WTC11 (cell line): ENCODE measurements around the gene ACSL1. TPM values are rescaled to one million over a fixed set of nuclear protein-coding genes. Genes with fewer than 3 reads are reported as not detected.

Experiments used
- ATAC-seq: fragments of 200-7000 bp; cut with Tn5 transposase; 2 replicates; pipeline ENCODE4 v1.10.0; 2021; ENCODE audit warnings: mild to moderate bottlenecking, moderate library complexity
- CTCF ChIA-PET: fragments of 300-600 bp; sonication (Branson Sonifier 250); formaldehyde crosslinking; loops from one replicate; lab custom pipeline; 2021; ENCODE audit warnings: antibody characterized with exemption; lab: Charles Lee
- POLR2A ChIA-PET: fragments of 350-600 bp; sonication (Branson Sonifier 250); formaldehyde crosslinking; loops from one replicate; lab custom pipeline; 2021; ENCODE audit warnings: antibody characterized with exemption; lab: Charles Lee
- DNase-seq: peaks from one replicate; pipeline ENCODE4 v3.0.0; 2021; ENCODE audit warnings: low spot score
- H3K27ac Mint-ChIP-seq: 2 replicates; pipeline ENCODE4 v1.8.0; 2021; ENCODE audit warnings: mixed read lengths
- H3K27me3 Mint-ChIP-seq: 2 replicates; pipeline ENCODE4 v1.8.0; 2021; ENCODE audit warnings: low read depth, mild to moderate bottlenecking, moderate library complexity, mixed read lengths
- H3K36me3 Mint-ChIP-seq: 2 replicates; pipeline ENCODE4 v1.8.0; 2021; ENCODE audit warnings: mixed read lengths
- H3K4me1 Mint-ChIP-seq: 2 replicates; pipeline ENCODE4 v1.8.0; 2022; ENCODE audit warnings: mixed read lengths
- H3K4me3 Mint-ChIP-seq: 2 replicates; pipeline ENCODE4 v1.8.0; 2021; ENCODE audit warnings: mild to moderate bottlenecking, moderate library complexity, mixed read lengths
- H3K9me3 Mint-ChIP-seq: 2 replicates; pipeline ENCODE4 v1.8.0; 2021; ENCODE audit warnings: mixed read lengths
- AFF4 ChIP-seq: sonication (generic); formaldehyde crosslinking; IDR thresholded peaks from 2 replicates; pipeline ENCODE4 v1.8.1; 2023; ENCODE audit warnings: mild to moderate bottlenecking, missing genetic modification reagents, borderline replicate concordance
- CREM ChIP-seq: sonication (generic); formaldehyde crosslinking; IDR thresholded peaks from 2 replicates; pipeline ENCODE4 v1.8.1; 2022; ENCODE audit warnings: mild to moderate bottlenecking, missing genetic modification reagents, moderate library complexity
- E2F4 ChIP-seq: sonication (generic); formaldehyde crosslinking; IDR thresholded peaks from 2 replicates; pipeline ENCODE4 v1.8.1; 2022; ENCODE audit warnings: low read depth, mild to moderate bottlenecking, moderate library complexity, missing genetic modification reagents, borderline replicate concordance
- FOXK1 ChIP-seq: sonication (generic); formaldehyde crosslinking; IDR thresholded peaks from 2 replicates; pipeline ENCODE4 v1.8.0; 2022; ENCODE audit warnings: mild to moderate bottlenecking, moderate library complexity, missing genetic modification reagents
- HMGA2 ChIP-seq: fragments of 250-450 bp; sonication (Bioruptor Pico); IDR thresholded peaks from 2 replicates; pipeline ENCODE4 v1.4.0; 2021; ENCODE audit warnings: mild to moderate bottlenecking, moderate library complexity
- IRF2 ChIP-seq: sonication (generic); formaldehyde crosslinking; IDR thresholded peaks from 2 replicates; pipeline ENCODE4 v1.8.0; 2022; ENCODE audit warnings: low read depth, missing genetic modification reagents, borderline replicate concordance
- TEAD1 ChIP-seq: sonication (generic); formaldehyde crosslinking; IDR thresholded peaks from 2 replicates; pipeline ENCODE4 v1.8.0; 2022; ENCODE audit warnings: mild to moderate bottlenecking, missing genetic modification reagents
- ZBTB21 ChIP-seq: sonication (generic); formaldehyde crosslinking; IDR thresholded peaks from 2 replicates; pipeline ENCODE4 v1.8.1; 2023; ENCODE audit warnings: mild to moderate bottlenecking, missing genetic modification reagents, borderline replicate concordance
- ZBTB43 ChIP-seq: sonication (generic); formaldehyde crosslinking; IDR thresholded peaks from 2 replicates; pipeline ENCODE4 v1.8.1; 2023; ENCODE audit warnings: mild to moderate bottlenecking, missing genetic modification reagents
- ZNF219 ChIP-seq: sonication (generic); formaldehyde crosslinking; IDR thresholded peaks from 2 replicates; pipeline ENCODE4 v1.8.0; 2023; ENCODE audit warnings: missing genetic modification reagents, mild to moderate bottlenecking, borderline replicate concordance
- total RNA-seq: library from RNA; stranded (reverse); gene quantifications from 3 replicates; pipeline ENCODE4 v1.2.3, GENCODE V29; 2021
- TF ChIP-seq, protein P1 (sequence below): sonication (generic); formaldehyde crosslinking; IDR thresholded peaks from 2 replicates; pipeline ENCODE4 v1.8.1; 2023; ENCODE audit warnings: mild to moderate bottlenecking, missing genetic modification reagents
- TF ChIP-seq, protein P2 (sequence below): sonication (generic); formaldehyde crosslinking; IDR thresholded peaks from 2 replicates; pipeline ENCODE4 v1.8.1; 2023; ENCODE audit warnings: mild to moderate bottlenecking, moderate library complexity, missing genetic modification reagents
- TF ChIP-seq, protein P3 (sequence below): fragments of 250-450 bp; sonication (Bioruptor Pico); IDR thresholded peaks from 2 replicates; pipeline ENCODE4 v1.9.0; 2021; ENCODE audit warnings: moderate library complexity, mild to moderate bottlenecking, inconsistent platforms, borderline replicate concordance

The ACSL1 gene
- total RNA-seq, 1 experiment from 2014 or later: 6.6 TPM

- TF ChIP-seq TEAD1 (CRISPR knock-in tag): no peak
- TF ChIP-seq E2F4 (CRISPR knock-in tag): no peak
- TF ChIP-seq HMGA2: no peak
- no peak for TF ChIP-seq AFF4 (CRISPR knock-in tag)
- no peak for TF ChIP-seq ZBTB21 (CRISPR knock-in tag)
- TF ChIP-seq FOXK1 (CRISPR knock-in tag): no peak
- TF ChIP-seq CREM (CRISPR knock-in tag): no peak
- no peak for TF ChIP-seq ZNF219 (CRISPR knock-in tag)
These were observed 28.9 kb upstream of the ACSL1 start (continued) for GRCh38 chr4:184854673-184855072.

DNA sequence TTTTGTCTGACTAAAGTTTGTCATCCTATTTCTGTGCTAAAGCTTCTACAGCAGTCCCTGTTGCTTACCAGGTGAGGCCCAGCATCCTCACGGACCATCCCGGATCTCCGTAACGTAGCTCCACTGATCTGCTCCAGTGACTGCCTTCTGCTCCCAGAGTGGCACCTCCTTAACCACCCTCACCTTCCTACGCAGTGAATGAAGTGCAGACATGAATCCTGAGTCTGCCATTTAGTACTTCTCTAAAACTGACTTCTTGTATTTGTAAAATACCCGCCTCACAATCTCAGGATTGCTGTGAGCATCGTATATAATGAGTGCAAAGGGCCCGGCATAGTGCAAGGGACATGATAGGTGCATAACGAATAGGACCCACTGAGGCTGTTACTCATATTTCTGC, 27.7 kb upstream of the ACSL1 start:
- TF ChIP-seq, protein P1, sequence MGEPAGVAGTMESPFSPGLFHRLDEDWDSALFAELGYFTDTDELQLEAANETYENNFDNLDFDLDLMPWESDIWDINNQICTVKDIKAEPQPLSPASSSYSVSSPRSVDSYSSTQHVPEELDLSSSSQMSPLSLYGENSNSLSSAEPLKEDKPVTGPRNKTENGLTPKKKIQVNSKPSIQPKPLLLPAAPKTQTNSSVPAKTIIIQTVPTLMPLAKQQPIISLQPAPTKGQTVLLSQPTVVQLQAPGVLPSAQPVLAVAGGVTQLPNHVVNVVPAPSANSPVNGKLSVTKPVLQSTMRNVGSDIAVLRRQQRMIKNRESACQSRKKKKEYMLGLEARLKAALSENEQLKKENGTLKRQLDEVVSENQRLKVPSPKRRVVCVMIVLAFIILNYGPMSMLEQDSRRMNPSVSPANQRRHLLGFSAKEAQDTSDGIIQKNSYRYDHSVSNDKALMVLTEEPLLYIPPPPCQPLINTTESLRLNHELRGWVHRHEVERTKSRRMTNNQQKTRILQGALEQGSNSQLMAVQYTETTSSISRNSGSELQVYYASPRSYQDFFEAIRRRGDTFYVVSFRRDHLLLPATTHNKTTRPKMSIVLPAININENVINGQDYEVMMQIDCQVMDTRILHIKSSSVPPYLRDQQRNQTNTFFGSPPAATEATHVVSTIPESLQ (CRISPR knock-in tag): no peak
- TF ChIP-seq, protein P2, sequence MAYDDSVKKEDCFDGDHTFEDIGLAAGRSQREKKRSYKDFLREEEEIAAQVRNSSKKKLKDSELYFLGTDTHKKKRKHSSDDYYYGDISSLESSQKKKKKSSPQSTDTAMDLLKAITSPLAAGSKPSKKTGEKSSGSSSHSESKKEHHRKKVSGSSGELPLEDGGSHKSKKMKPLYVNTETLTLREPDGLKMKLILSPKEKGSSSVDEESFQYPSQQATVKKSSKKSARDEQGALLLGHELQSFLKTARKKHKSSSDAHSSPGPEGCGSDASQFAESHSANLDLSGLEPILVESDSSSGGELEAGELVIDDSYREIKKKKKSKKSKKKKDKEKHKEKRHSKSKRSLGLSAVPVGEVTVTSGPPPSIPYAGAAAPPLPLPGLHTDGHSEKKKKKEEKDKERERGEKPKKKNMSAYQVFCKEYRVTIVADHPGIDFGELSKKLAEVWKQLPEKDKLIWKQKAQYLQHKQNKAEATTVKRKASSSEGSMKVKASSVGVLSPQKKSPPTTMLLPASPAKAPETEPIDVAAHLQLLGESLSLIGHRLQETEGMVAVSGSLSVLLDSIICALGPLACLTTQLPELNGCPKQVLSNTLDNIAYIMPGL (CRISPR knock-in tag): no peak
- TF ChIP-seq IRF2: no peak
- TF ChIP-seq ZBTB43 (CRISPR knock-in tag): no peak
- no peak for TF ChIP-seq ZBTB21 (CRISPR knock-in tag)
- TF ChIP-seq, protein P3, sequence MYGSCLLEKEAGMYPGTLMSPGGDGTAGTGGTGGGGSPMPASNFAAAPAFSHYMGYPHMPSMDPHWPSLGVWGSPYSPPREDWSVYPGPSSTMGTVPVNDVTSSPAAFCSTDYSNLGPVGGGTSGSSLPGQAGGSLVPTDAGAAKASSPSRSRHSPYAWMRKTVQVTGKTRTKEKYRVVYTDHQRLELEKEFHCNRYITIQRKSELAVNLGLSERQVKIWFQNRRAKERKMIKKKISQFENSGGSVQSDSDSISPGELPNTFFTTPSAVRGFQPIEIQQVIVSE (CRISPR knock-in tag): no peak
- DNase-seq (no peak), ATAC-seq (no peak)
- Mint-ChIP-seq H3K4me3 (no peak overlapping the region), H3K27ac (no peak overlapping the region), H3K36me3 (no peaks in the 10 kb centered on the region), H3K4me1 (no peaks in the 10 kb centered on the region), H3K9me3 (no peaks in the 10 kb centered on the region), H3K27me3 (no peaks in the 10 kb centered on the region)
- ChIA-PET POLR2A (no interaction called here), CTCF (no interaction called here)
